Prostate gland (tissue), 2 donors: ENCODE measurements around the gene CFAP20DC. TPM values are rescaled to one million over a fixed set of nuclear protein-coding genes. Genes with fewer than 3 reads are reported as not detected.

Source experiments
- DNase-seq: peaks from one replicate; pipeline ENCODE4 v3.0.0-alpha.2; 2019; ENCODE audit warnings: low spot score
- H3K27ac ChIP-seq, 2 donors: fragments of 200-600 bp; sonication (generic); 2 replicates each; pipeline ENCODE4 v1.5.1; 2017 to 2019
- H3K27me3 ChIP-seq: fragments of 200-600 bp; sonication (generic); replicated peaks from 2 replicates; pipeline ENCODE4 v1.5.1; 2019; ENCODE audit not compliant: insufficient read depth
- H3K36me3 ChIP-seq, 2 donors: fragments of 200-600 bp; sonication (generic); 1 replicate in 1 of 2; 2 replicates in 1 of 2; pipeline versions ENCODE4 v1.5.1 to v1.8.1; 2017 to 2019
- H3K4me1 ChIP-seq: fragments of 200-600 bp; sonication (generic); replicated peaks from 2 replicates; pipeline ENCODE4 v1.5.1; 2019
- H3K4me3 ChIP-seq, 2 donors: fragments of 200-600 bp; sonication (generic); 2 replicates each; pipeline ENCODE4 v1.5.1; 2017 to 2019
- H3K9me3 ChIP-seq: fragments of 200-600 bp; sonication (generic); 2 replicates; pipeline ENCODE4 v1.5.1; 2017
- POLR2A ChIP-seq: fragments of 450-650 bp; IDR thresholded peaks from one replicate; pipeline ENCODE4 v1.6.1; 2016; ENCODE audit warnings: antibody characterized with exemption, mild to moderate bottlenecking
- POLR2AphosphoS5 ChIP-seq: sonication (generic); formaldehyde crosslinking; IDR thresholded peaks from one replicate; pipeline ENCODE4 v1.6.1; 2017; ENCODE audit warnings: antibody characterized with exemption
- WGBS: methylation state at CpG from one replicate; pipeline ENCODE4 v1.1.5; 2018; 5-methylcytosine and 5-hydroxymethylcytosine counted together
- intact Hi-C: fragments of 100-400 bp; cut with DNase I; formaldehyde crosslinking; loops from one replicate; pipeline ENCODE4 v1.14.2; 2022
- total RNA-seq, 2 donors: library from RNA; depleted of rRNA; stranded (reverse); fragments of >200 nt; gene quantifications; one replicate each; pipeline ENCODE4 v1.1.0, GENCODE V29; 2016
- TF ChIP-seq, protein P1 (sequence below), 4 experiments: fragments of 200-600 bp in 2 of 4; fragments of 450-650 bp in 2 of 4; sonication (generic) in 2 of 4; IDR thresholded peaks; 1 replicate in 3 of 4; 2 replicates in 1 of 4; pipeline ENCODE4 v1.5.1; 2016 to 2019; ENCODE audit warnings: antibody characterized with exemption in 4 of 4, mild to moderate bottlenecking in 2 of 4, moderate library complexity in 2 of 4

CFAP20DC gene
- total RNA-seq, 2 donors from 2014 or later = 0.36 to 8.3 TPM

DNA sequence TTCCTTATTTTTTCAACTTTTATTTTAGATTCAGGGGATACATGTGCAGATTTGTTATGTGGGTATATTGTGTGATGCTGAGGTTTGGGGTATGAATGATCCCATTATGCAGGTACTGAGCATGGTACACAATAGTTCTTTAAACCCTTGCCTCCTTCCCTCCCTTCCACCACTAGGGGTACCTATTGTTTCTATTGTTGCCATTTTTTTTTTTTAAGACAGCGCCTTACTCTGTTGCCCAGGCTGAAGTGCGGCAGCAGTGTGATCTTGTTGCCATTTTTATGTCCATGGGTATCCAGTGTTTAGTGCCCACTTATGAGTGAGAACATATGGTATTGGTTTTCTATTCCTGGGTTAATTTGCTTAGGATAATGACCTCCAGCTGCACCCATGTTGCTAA, 266.0 kb downstream of the CFAP20DC start:
- H3K27ac ChIP-seq = no peak overlapping the region
- 98% methylated on average over 2 of the region's 2 CpGs for WGBS
- no peaks in the 10 kb centered on the region for H3K4me1 ChIP-seq
- H3K4me3 ChIP-seq = no peak overlapping the region
- H3K9me3 ChIP-seq = no peaks in the 10 kb centered on the region
- no peaks in the 10 kb centered on the region for H3K36me3 ChIP-seq
- no peak for DNase-seq
- no peak for TF ChIP-seq POLR2AphosphoS5
- H3K27me3 ChIP-seq = no peaks in the 10 kb centered on the region
- intact Hi-C loops = no loop called here

DNA sequence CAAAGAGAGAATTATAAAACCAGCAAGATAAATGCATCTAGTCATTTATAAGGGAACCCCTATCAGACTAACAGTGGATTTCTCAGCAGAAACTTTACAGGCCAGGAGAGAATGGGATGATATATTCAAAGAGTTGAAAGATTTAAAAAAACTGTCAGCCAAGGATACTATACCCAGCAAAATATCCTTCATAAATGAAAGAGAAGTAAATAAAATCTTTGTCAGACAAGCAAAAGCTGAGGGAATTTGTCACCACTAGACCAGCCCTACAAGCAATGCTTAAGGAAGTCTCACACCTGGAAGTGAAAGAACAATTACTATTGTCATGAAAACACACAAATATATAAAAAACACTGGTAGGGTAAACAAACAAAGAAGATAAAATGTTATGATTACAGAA, 269.9 kb downstream of the CFAP20DC start:
- Histone ChIP-seq H3K27me3 (no peaks in the 10 kb centered on the region), H3K4me1 (no peaks in the 10 kb centered on the region), H3K9me3 (no peaks in the 10 kb centered on the region), H3K4me3 (no peak overlapping the region), H3K27ac (no peak overlapping the region), H3K36me3 (no peaks in the 10 kb centered on the region)
- no peak for DNase-seq
- intact Hi-C loops = no loop called here
- TF ChIP-seq, protein P1, sequence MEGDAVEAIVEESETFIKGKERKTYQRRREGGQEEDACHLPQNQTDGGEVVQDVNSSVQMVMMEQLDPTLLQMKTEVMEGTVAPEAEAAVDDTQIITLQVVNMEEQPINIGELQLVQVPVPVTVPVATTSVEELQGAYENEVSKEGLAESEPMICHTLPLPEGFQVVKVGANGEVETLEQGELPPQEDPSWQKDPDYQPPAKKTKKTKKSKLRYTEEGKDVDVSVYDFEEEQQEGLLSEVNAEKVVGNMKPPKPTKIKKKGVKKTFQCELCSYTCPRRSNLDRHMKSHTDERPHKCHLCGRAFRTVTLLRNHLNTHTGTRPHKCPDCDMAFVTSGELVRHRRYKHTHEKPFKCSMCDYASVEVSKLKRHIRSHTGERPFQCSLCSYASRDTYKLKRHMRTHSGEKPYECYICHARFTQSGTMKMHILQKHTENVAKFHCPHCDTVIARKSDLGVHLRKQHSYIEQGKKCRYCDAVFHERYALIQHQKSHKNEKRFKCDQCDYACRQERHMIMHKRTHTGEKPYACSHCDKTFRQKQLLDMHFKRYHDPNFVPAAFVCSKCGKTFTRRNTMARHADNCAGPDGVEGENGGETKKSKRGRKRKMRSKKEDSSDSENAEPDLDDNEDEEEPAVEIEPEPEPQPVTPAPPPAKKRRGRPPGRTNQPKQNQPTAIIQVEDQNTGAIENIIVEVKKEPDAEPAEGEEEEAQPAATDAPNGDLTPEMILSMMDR (IDR thresholded peaks at IDR 0.05) = no peak
- no peak for TF ChIP-seq POLR2AphosphoS5
- TF ChIP-seq POLR2A = no peak

DNA sequence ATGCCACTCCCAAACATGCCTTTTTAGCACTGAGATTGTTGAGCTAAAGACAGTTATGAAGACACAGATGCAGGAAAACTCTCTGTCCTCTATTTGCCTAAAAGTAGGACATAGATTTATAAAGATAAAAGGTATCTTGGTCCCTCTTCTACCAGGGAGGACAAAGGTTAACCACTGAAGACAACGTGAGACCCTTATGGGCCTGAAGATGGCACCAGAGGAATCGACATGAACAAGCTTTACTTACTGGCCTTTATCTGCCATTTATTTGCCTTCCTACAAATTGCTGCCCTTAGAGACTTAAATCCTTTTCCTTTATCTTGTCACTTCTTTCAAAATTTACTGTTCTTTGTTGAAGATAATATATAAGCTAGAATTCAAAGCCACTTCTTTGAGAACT, 273.6 kb downstream of the CFAP20DC start:
- WGBS = 51% methylated on average over 2 of the region's 2 CpGs
- DNase-seq = no peak
- Histone ChIP-seq H3K27me3 (no peaks in the 10 kb centered on the region), H3K4me3 (no peak overlapping the region), H3K4me1 (no peaks in the 10 kb centered on the region), H3K36me3 (no peaks in the 10 kb centered on the region), H3K9me3 (no peaks in the 10 kb centered on the region), H3K27ac (no peak overlapping the region)
- TF ChIP-seq, protein P1 (IDR thresholded peaks at IDR 0.05) = no peak
- TF ChIP-seq POLR2AphosphoS5 (no peak), POLR2A (no peak)
- intact Hi-C loops = no loop called here

DNA sequence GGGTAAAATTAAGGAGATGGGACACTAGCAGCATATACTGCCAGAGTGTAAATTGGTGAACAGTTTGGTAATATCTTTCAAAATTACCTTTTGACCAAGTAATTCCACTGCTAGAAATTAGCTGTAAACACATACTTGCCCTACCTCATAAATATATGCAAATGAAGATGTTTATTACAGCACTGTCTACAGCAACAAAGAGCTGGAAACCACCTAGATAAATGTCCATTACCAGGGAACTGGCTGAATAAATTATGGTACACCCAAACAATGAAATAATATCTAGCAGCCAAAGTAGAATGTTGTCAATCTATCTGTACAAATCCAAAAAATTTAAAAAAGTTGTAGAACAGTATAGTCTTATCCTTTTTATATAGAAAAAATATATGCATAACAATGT, 277.4 kb downstream of the CFAP20DC start:
- TF ChIP-seq POLR2A (no peak), POLR2AphosphoS5 (no peak)
- TF ChIP-seq, protein P1 (IDR thresholded peaks at IDR 0.05) = no peak
- no peaks in the 10 kb centered on the region for H3K4me1 ChIP-seq
- H3K9me3 ChIP-seq = no peaks in the 10 kb centered on the region
- no peak for DNase-seq
- no peak overlapping the region for H3K27ac ChIP-seq
- no peaks in the 10 kb centered on the region for H3K36me3 ChIP-seq
- no peak overlapping the region for H3K4me3 ChIP-seq
- no peaks in the 10 kb centered on the region for H3K27me3 ChIP-seq
- intact Hi-C loops = no loop called here

DNA sequence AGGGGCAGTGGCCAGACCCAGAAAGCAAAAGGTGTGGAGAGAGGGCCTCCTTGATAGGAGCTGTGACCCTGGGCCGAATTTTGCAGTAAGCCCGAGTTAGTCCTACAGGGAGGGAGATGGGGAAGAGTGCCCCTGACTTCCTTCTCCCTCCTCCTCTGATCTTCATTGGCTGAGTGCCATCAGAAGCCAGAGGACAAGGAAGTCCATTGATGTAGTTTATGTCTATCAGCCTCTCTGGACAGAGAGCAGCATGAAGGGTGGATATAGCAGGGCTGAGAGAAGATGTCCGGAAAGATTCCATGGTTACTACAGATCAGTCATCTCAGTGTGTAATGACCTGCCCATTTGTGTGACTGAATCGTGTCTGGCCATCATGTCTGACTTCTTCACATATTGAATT, 280.8 kb downstream of the CFAP20DC start:
- H3K36me3 ChIP-seq = no peaks in the 10 kb centered on the region
- intact Hi-C loops = no loop called here
- WGBS = 85% methylated on average over 4 of the region's 4 CpGs
- no peak overlapping the region for H3K4me3 ChIP-seq
- no peaks in the 10 kb centered on the region for H3K4me1 ChIP-seq
- H3K27ac ChIP-seq = no peak overlapping the region
- TF ChIP-seq POLR2AphosphoS5 = no peak
- no peaks in the 10 kb centered on the region for H3K9me3 ChIP-seq
- no peaks in the 10 kb centered on the region for H3K27me3 ChIP-seq
- DNase-seq = no peak

DNA sequence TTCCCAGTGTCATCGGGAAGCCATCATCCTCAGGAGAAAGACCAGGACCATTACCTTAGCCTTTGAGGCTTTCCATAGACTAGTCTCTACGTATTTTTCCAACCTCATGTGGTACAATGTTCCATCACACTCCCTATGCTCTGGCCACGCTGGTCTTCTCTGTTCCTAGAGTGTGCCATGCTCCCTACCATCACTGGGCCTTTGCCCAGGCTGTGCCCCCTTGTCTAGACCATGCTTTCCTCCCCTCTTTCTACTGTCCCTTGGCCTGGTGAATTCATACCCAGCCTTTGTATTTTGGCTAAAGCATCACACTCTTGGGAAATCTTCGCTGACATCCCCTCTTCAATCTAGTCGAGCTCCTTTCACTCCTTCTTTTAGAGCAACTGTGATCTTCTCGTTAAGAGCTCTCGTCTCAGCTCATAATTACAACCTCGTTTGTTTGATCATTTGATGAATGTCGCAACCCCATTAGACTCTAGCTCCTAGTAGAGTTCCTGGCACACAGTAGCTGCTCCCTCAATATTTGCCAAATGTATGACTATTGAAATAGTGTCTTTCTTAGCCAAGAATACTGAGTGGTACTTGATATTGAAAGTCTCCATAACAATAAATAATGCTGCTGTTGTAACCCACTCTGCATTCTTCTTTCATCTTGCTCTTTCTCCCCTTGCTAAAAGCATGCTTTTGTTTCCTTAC, 283.1 kb downstream of the CFAP20DC start:
- no peaks in the 10 kb centered on the region for H3K9me3 ChIP-seq
- intact Hi-C loops = no loop called here
- 72% methylated on average over 9 of the region's 9 CpGs for WGBS
- no peak for DNase-seq
- TF ChIP-seq POLR2A (no peak), POLR2AphosphoS5 (no peak)
- no peaks in the 10 kb centered on the region for H3K4me1 ChIP-seq
- no peak overlapping the region for H3K4me3 ChIP-seq
- no peak overlapping the region for H3K27ac ChIP-seq
- no peaks in the 10 kb centered on the region for H3K27me3 ChIP-seq
- no peaks in the 10 kb centered on the region for H3K36me3 ChIP-seq
